ENCODE results near the gene CADPS2.

CADPS2 gene

GRCh38 chr7:122343601-122344302, 542.5 kb downstream of the CADPS2 start:
- DNase-seq, result no peak

GRCh38 chr7:122340427-122340826, 545.8 kb downstream of the CADPS2 start:
- no peak for DNase-seq

GRCh38 chr7:122339145-122339904, 546.9 kb downstream of the CADPS2 start:
- no peak for DNase-seq

- DNase-seq, result no peak
These were observed 549.2 kb downstream of the CADPS2 start for GRCh38 chr7:122337011-122337410.

GRCh38 chr7:122329145-122329802, 557.0 kb downstream of the CADPS2 start:
- no peak for DNase-seq

GRCh38 chr7:122327969-122328368, 558.3 kb downstream of the CADPS2 start:
- no peak for DNase-seq

- no peak for DNase-seq
These were observed 569.5 kb downstream of the CADPS2 start for GRCh38 chr7:122316467-122317388.

GRCh38 chr7:122315507-122316466, 570.5 kb downstream of the CADPS2 start:
- no peak for DNase-seq

- DNase-seq, result no peak
These were observed 572.0 kb downstream of the CADPS2 start for GRCh38 chr7:122314284-122314683.

- DNase-seq, result no peak
These were observed 573.5 kb downstream of the CADPS2 start for GRCh38 chr7:122312789-122313188.

- DNase-seq, result no peak
These were observed 574.4 kb downstream of the CADPS2 start for GRCh38 chr7:122311734-122312450.

- DNase-seq, result no peak
These were observed 575.1 kb downstream of the CADPS2 start for GRCh38 chr7:122311050-122311700.

GRCh38 chr7:122310119-122311021, 575.9 kb downstream of the CADPS2 start:
- DNase-seq, result no peak

- DNase-seq, result no peak
These were observed 576.8 kb downstream of the CADPS2 start for GRCh38 chr7:122309421-122309820.

GRCh38 chr7:122307228-122307621, 579.0 kb downstream of the CADPS2 start:
- DNase-seq, result no peak

GRCh38 chr7:122306320-122307227, 579.7 kb downstream of the CADPS2 start:
- DNase-seq, result no peak

- no peak for DNase-seq
These were observed 580.6 kb downstream of the CADPS2 start for GRCh38 chr7:122305475-122306319.
